GM18505 (cell line): ENCODE measurements around the gene TMEM178B.

Source experiments
- ATAC-seq: cut with Tn5 transposase; IDR thresholded peaks from one replicate; pipeline ENCODE4 v1.9.1; 2021; ENCODE audit not compliant: unreplicated experiment
- POLR2A ChIP-seq: IDR thresholded peaks from 4 replicates; pipeline ENCODE4 v1.6.1; 2011; ENCODE audit warnings: borderline replicate concordance; ENCODE audit not compliant: insufficient read depth, insufficient read length; ENCODE audit errors: extremely low read depth

TMEM178B gene

GRCh38 chr7:141217938-141218337 is 144.1 kb downstream of the TMEM178B start:
- no peak for ATAC-seq
- TF ChIP-seq POLR2A: no peak

GRCh38 chr7:141218941-141219340 is 145.1 kb downstream of the TMEM178B start:
- no peak for ATAC-seq

GRCh38 chr7:141220263-141220880 is 146.5 kb downstream of the TMEM178B start:
- TF ChIP-seq POLR2A: no peak
- no peak for ATAC-seq

More at GRCh38 chr7:141218941-141219340, 145.1 kb downstream of the TMEM178B start:
- no peak for TF ChIP-seq POLR2A

- no peak for ATAC-seq
- no peak for TF ChIP-seq POLR2A
Observed at GRCh38 chr7:141221007-141221612, 147.2 kb downstream of the TMEM178B start.

GRCh38 chr7:141225916-141226618 is 152.2 kb downstream of the TMEM178B start:
- peak; percentile 58 for ATAC-seq
- no peak for TF ChIP-seq POLR2A

GRCh38 chr7:141227454-141227853 is 153.6 kb downstream of the TMEM178B start:
- no peak for ATAC-seq
- TF ChIP-seq POLR2A: no peak

- ATAC-seq: no peak
- no peak for TF ChIP-seq POLR2A
Observed at GRCh38 chr7:141228482-141228881, 154.6 kb downstream of the TMEM178B start.

- no peak for ATAC-seq
- no peak for TF ChIP-seq POLR2A
Observed at GRCh38 chr7:141231018-141231792, 157.3 kb downstream of the TMEM178B start.

GRCh38 chr7:141232286-141233051 is 158.6 kb downstream of the TMEM178B start:
- ATAC-seq: no peak
- no peak for TF ChIP-seq POLR2A

GRCh38 chr7:141234335-141235105 is 160.7 kb downstream of the TMEM178B start:
- TF ChIP-seq POLR2A: no peak
- ATAC-seq: no peak

- TF ChIP-seq POLR2A: no peak
- ATAC-seq: no peak
Observed at GRCh38 chr7:141235656-141236055, 161.8 kb downstream of the TMEM178B start.

GRCh38 chr7:141238596-141239243 is 164.9 kb downstream of the TMEM178B start:
- ATAC-seq: no peak
- no peak for TF ChIP-seq POLR2A

GRCh38 chr7:141239661-141240060 is 165.8 kb downstream of the TMEM178B start:
- no peak for TF ChIP-seq POLR2A
- ATAC-seq: no peak
